ENCODE measurements around the gene KRI1.
A peak's percentile ranks its signal among the peaks of the same experiment; 100 is the strongest.

KRI1 gene

GRCh38 chr19:10565567-10566407, at the start of gene KRI1:
Gene KRI1 (minus strand): TSS chr19:10566010. CDS start chr19:10565999, 11 bp downstream.
- DNase-seq (ENCODE audit: low read depth in 3 of 3), result peak; percentile 94 to 99 (median 94)

DNA sequence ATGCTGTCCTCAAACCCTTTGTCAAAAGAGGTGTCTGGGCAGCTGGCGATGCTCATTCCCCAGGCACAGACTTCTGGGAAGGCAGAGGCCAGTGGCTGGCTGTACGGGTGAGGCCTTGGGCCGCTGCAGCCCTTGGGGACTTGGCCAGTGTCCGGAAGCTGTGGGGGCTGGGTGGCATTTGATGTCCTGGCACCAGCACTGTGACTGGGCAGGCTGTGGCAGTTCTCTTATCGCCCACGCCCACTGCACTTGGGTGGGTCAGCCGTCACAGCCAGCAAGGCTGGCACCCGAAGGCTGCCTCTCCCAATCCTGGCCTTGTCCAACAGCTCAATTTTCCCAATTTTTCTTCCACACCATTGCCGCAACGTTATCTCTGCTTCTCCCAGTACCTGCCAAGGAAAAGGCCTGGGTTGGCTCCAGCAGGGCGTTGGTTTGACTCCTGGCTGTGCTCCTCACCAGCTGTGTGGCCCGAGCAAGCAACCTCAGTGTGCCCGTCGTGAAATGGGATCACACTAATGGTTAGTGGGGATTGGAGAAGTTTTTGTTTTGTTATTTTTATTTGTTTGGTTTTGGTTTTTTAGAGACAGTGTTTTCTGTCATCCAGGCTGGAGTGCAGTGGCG, 46.8 kb upstream of the KRI1 start:
- DNase-seq (ENCODE audit: low read depth in 3 of 3), result no peak

GRCh38 chr19:10611907-10612306, 46.1 kb upstream of the KRI1 start:
- DNase-seq (ENCODE audit: low read depth in 3 of 3), result no peak

GRCh38 chr19:10604460-10604980, 38.7 kb upstream of the KRI1 start:
- DNase-seq (ENCODE audit: low read depth in 3 of 3), result no peak

GRCh38 chr19:10603873-10604459, 38.2 kb upstream of the KRI1 start:
- peak in 1 of 3 experiments; percentile 22 for DNase-seq (ENCODE audit: low read depth in 3 of 3)

DNA sequence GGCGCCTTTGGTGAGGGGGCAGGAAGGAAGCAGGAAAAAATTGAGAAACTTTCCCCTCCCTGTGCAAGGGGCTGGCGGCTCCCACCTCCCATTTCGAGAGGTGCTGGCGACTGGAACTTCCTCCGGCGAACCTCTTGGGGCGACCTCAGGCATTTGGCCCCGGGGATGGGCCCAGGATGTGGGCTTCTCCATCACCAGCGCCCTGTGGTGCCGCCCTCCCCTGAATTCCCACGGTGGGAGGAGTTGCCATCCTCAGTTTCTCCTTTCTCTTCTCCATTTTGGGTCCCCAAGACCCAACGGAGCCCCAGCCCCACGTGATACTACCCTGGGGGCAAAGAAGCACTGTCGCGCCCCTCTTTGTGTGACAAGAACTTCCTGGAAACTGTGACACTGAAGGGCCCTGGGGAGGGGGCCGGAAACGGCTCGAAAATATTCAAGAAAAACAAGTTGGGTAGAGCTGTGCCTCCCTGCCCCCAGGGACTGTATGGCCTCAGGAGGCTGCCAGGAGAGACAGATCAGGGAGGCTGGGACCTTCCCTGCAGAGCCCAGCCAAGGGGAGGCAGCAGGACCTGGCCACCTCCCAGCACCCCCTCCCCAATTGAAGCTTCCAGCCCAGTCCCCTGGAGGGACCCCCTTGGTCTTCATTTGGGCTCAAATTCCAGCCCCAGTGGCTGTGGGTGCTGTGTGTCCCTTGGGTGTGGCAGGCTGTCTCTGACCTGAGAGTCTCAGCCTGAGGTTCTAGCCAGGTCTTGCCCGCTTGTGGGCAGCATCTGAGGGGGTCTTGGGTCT, 37.5 kb upstream of the KRI1 start:
- peak; percentile 56 to 73 (median 59) for DNase-seq (ENCODE audit: low read depth in 3 of 3)

DNA sequence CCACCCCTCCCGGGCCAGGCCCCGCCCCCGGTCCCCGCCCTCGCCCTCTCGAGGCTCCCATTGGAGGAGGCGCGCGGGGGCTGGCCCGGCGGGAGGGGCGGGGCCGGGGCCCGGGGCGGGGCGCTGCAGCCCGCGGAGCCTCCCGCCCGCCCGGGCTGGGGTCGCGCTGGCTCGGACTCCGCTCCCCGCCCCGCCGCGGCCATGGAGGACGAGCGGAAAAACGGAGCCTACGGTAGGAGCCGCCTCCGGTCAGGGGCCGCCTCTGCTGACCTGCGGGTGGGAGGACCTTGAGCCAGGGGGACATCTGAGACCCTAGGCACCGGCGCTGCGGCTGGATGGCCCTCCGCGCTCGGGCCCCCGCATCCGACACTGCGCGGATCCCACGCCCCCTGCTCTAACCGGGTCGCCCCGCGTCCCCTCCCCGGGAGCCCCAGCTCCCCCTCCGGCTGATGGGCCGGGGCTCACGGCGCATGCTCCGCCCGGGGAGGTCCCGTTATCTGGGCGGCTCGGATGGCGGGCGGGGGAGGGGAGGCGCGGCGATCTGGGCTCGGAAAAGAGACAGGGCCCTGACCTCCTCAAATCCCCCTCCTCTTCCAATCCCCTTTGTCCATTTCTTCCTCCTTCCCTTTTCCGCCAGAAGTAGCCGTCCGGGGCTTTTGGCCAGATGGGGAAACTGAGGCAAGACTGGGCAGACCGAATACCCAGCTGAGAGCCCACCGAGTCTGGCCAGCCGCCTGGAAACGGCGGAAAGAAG, 36.7 kb upstream of the KRI1 start:
- DNase-seq (ENCODE audit: low read depth in 3 of 3), result peak; percentile 67 to 91 (median 82)

- DNase-seq (ENCODE audit: low read depth in 3 of 3), result no peak
Observed at GRCh38 chr19:10601999-10602329, 36.2 kb upstream of the KRI1 start.

- DNase-seq (ENCODE audit: low read depth in 3 of 3), result no peak
Observed at GRCh38 chr19:10600149-10600548, 34.3 kb upstream of the KRI1 start.

- DNase-seq (ENCODE audit: low read depth in 3 of 3), result no peak
Observed at GRCh38 chr19:10593820-10594637, 28.2 kb upstream of the KRI1 start.

- no peak for DNase-seq (ENCODE audit: low read depth in 3 of 3)
Observed at GRCh38 chr19:10593148-10593547, 27.3 kb upstream of the KRI1 start.

DNA sequence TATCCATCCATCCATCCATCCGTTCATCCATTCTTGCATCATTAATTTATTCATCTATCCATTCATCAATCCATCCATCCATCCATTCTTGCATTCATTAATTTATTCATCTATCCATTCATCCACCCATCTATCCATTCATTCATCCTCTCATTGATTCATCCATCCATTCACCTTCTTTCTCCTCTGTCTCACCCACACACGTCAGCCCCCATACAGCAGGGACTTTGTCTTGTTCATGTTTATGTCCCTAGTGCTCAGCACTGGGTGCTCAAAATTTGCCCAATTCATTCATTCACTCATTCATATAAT, 22.0 kb upstream of the KRI1 start:
- DNase-seq (ENCODE audit: low read depth in 3 of 3), result no peak

GRCh38 chr19:10587022-10587838, 21.4 kb upstream of the KRI1 start, which contains the start of gene AP1M2:
Gene AP1M2 (minus strand): TSS chr19:10587312. CDS start chr19:10587231, 81 bp downstream.
- DNase-seq (ENCODE audit: low read depth in 3 of 3), result no peak

DNA sequence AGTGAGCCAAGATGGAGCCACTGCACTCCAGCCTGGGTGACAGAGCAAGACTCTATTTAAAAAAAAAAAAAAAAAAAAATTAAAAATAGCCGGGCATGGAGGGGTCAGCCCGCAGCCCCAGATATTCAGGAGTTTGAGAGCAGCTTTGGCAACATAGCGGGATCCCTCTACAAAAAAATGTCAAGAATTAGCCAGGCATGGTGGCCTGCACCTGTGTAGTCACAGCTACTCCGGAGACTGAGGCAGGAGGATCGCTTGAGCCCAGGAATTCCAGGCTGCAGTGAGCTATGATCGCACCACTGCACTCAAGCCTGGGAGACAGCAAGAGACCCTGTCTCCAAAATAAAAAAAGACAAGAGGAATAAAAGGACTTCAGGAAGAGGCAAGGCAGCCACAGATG, 20.6 kb upstream of the KRI1 start:
- DNase-seq (ENCODE audit: low read depth in 3 of 3), result no peak

DNA sequence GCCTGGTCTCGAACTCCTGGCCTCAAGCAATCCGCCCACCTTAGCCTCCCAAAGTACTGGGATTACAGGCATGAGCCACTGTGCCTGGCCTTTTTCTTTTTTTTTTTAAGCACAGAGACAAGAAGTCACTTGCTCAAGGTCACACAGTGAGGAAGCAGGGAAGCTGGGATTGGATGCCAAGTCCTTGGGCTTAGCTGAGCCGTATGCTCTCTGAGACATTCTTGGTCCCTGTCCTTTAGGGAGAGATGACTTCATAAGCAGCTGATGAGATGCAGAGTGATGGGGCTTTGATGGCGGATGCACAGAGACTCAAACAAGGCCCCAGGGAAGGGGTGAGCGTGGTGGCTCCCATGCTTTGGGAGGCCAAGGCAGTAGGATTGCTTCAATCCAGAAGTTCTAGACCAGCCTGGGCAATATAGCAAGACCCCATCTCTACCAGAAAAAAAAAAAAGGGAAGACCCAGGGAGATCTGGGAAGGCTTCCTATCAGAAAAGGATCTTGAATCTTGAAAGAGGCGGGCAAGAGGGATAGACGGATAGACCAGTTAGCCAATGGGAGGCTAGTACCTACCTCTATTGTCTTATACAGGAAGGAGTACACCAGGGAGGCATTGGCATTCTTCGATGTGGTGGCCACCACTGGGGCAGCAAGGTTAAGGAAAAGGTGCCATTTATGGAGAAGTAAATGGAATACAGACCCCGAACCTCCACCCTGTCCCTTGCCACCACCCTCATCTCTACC, 17.4 kb upstream of the KRI1 start:
- no peak for DNase-seq (ENCODE audit: low read depth in 3 of 3)

DNA sequence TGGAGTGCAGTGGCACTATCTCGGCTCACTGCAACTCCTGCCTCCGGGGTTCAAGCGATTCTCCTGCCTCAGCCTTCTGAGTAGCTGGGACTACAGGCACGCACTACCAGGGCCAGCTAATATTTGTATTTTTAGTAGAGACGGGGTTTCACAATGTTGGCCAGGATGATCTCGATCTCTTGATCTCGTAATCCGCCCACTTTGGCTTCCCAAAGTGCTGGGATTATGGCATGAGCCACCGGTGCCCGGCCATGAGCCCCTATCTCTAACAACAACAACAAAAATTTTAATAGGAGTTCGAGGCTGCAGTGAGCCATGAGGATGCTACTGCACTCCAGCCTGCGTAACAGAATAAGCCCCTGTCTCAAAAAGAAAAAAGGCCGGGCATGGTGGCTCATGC, 16.3 kb upstream of the KRI1 start:
- no peak for DNase-seq (ENCODE audit: low read depth in 3 of 3)

DNA sequence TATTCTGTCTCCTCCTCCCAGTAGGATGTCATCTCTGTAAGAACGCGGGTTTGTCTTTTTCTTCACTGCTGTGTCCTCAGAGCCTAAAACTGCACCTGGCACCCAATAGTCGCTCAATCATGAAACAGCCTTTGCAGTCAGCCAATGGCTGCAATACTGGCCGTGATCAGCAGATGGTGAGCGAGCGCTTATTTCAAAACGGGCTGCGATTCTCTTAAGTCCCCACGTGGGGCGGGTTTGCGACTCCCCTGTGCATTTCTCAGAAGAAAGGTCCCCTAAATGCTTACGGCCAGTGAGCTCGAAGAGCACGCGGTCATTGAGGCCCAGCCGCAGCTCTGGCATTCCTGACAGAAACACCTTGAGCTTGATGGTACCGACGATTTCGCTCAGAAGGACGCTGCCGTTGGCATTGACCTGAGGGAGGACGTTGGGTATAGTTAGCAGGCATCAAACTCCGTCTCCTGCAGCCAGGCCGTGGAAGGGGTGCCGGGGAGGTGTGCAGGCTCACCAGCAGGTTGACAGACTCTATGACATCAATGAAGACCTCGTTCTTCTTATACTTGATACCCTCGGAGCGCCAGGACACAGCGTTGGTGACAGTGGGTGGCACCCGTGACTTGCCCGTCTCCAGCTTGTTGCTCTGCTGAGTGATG, 15.3 kb upstream of the KRI1 start:
- DNase-seq (ENCODE audit: low read depth in 3 of 3), result peak; percentile 75 to 91 (median 83)

- DNase-seq (ENCODE audit: low read depth in 3 of 3), result no peak
Observed at GRCh38 chr19:10577951-10578350, 12.1 kb upstream of the KRI1 start.

Measured in stimulated activated CD4-positive, alpha-beta T cell treated with anti-CD3 and anti-CD28 coated beads, TNF-alpha, amount 100 ng/mL, for 24 hours (primary cell).